HEK293 (cell line): ENCODE measurements around the gene ANKRD33B.

ENCODE experiments used
- CTCF ChIA-PET: fragments of 350-600 bp; formaldehyde crosslinking; extraction: SDS; loops from one replicate; lab custom pipeline; 2021; ENCODE audit warnings: antibody characterized with exemption; lab: Yijun Ruan, JAX
- POLR2A ChIA-PET: fragments of 300-600 bp; formaldehyde crosslinking; extraction: SDS; loops from one replicate; lab custom pipeline; 2020; ENCODE audit warnings: antibody characterized with exemption, inconsistent platforms; lab: Yijun Ruan, JAX
- H3K27ac ChIP-seq: fragments of 200-500 bp; sonication (Bioruptor generic); 2 replicates; pipeline ENCODE4 v1.5.1; 2014; ENCODE audit warnings: low read depth, low read length, control low read depth, inconsistent platforms; ENCODE audit errors: extremely low read depth
- H3K36me3 ChIP-seq, 2 experiments: fragments of 200-500 bp in 1 of 2; sonication (Bioruptor generic) in 1 of 2; 1 replicate in 1 of 2; 2 replicates in 1 of 2; pipeline ENCODE4 v1.5.1; 2014 to 2017; ENCODE audit warnings: inconsistent platforms in 2 of 2, low read length in 2 of 2; ENCODE audit not compliant: control insufficient read depth in 2 of 2, insufficient read depth in 1 of 2
- H3K4me1 ChIP-seq: fragments of 200-500 bp; sonication (Bioruptor generic); 2 replicates; pipeline ENCODE4 v1.5.1; 2014; ENCODE audit warnings: mild to moderate bottlenecking, low read length, inconsistent platforms; ENCODE audit not compliant: control insufficient read depth, insufficient read depth
- H3K4me3 ChIP-seq: 2 replicates; pipeline ENCODE4 v1.5.1; 2011; ENCODE audit warnings: low read depth, mild to moderate bottlenecking, control low read depth, low read length, moderate library complexity
- H3K9me3 ChIP-seq: fragments of 200-500 bp; sonication (Bioruptor generic); 2 replicates; pipeline ENCODE4 v1.5.1; 2014; ENCODE audit warnings: low read depth, low read length, inconsistent platforms; ENCODE audit not compliant: control insufficient read depth, insufficient read depth
- GLIS1 ChIP-seq: fragments of 450-650 bp; formaldehyde crosslinking; IDR thresholded peaks from 2 replicates; pipeline ENCODE4 v1.5.1; 2016; ENCODE audit warnings: missing biosample characterization, missing genetic modification characterization
- KLF9 ChIP-seq: fragments of 450-650 bp; formaldehyde crosslinking; IDR thresholded peaks from 2 replicates; pipeline ENCODE4 v1.5.1; 2016; ENCODE audit warnings: missing biosample characterization, missing genetic modification characterization, low read depth
- REPIN1 ChIP-seq: fragments of 450-650 bp; formaldehyde crosslinking; IDR thresholded peaks from 2 replicates; pipeline ENCODE4 v1.5.1; 2017; ENCODE audit warnings: missing biosample characterization, missing genetic modification characterization, low read depth
- YY2 ChIP-seq: fragments of 450-650 bp; formaldehyde crosslinking; IDR thresholded peaks from 2 replicates; pipeline ENCODE4 v1.5.1; 2016; ENCODE audit warnings: missing biosample characterization, missing genetic modification characterization
- ZEB2 ChIP-seq: fragments of 450-650 bp; formaldehyde crosslinking; IDR thresholded peaks from 2 replicates; pipeline ENCODE4 v1.5.1; 2016; ENCODE audit warnings: missing biosample characterization, missing genetic modification characterization
- ZNF48 ChIP-seq: fragments of 450-650 bp; formaldehyde crosslinking; IDR thresholded peaks from 2 replicates; pipeline ENCODE4 v1.5.1; 2016; ENCODE audit warnings: missing biosample characterization, missing genetic modification characterization
- ZNF548 ChIP-seq: fragments of 450-650 bp; formaldehyde crosslinking; IDR thresholded peaks from 2 replicates; pipeline ENCODE4 v1.5.1; 2016; ENCODE audit warnings: missing biosample characterization, missing genetic modification characterization
- ZNF610 ChIP-seq: fragments of 450-650 bp; formaldehyde crosslinking; IDR thresholded peaks from 2 replicates; pipeline ENCODE4 v1.5.1; 2016; ENCODE audit warnings: missing biosample characterization, missing genetic modification characterization, borderline replicate concordance
- ZNF707 ChIP-seq: fragments of 450-650 bp; formaldehyde crosslinking; IDR thresholded peaks from 2 replicates; pipeline ENCODE4 v1.5.1; 2016; ENCODE audit warnings: missing biosample characterization, missing genetic modification characterization
- ZNF747 ChIP-seq: fragments of 450-650 bp; formaldehyde crosslinking; IDR thresholded peaks from 2 replicates; pipeline ENCODE4 v1.5.1; 2016; ENCODE audit warnings: missing biosample characterization, missing genetic modification characterization
- ZNF768 ChIP-seq: fragments of 450-650 bp; formaldehyde crosslinking; IDR thresholded peaks from 2 replicates; pipeline ENCODE4 v1.5.1; 2018; ENCODE audit warnings: missing biosample characterization, mild to moderate bottlenecking, missing genetic modification characterization
- TF ChIP-seq, protein P1 (sequence below): fragments of 450-650 bp; formaldehyde crosslinking; IDR thresholded peaks from 2 replicates; pipeline ENCODE4 v1.5.1; 2016; ENCODE audit warnings: missing biosample characterization, missing genetic modification characterization
- TF ChIP-seq, protein P2 (sequence below): fragments of 450-650 bp; formaldehyde crosslinking; IDR thresholded peaks from 2 replicates; pipeline ENCODE4 v1.5.1; 2016; ENCODE audit warnings: missing biosample characterization, missing genetic modification characterization, low read depth
- TF ChIP-seq, protein P3 (sequence below): fragments of 450-650 bp; formaldehyde crosslinking; IDR thresholded peaks from 2 replicates; pipeline ENCODE4 v1.5.1; 2016; ENCODE audit warnings: missing biosample characterization, missing genetic modification characterization
- TF ChIP-seq, protein P4 (sequence below): fragments of 450-650 bp; formaldehyde crosslinking; IDR thresholded peaks from 2 replicates; pipeline ENCODE4 v1.5.1; 2016; ENCODE audit warnings: missing biosample characterization, missing genetic modification characterization

Gene ANKRD33B

DNA sequence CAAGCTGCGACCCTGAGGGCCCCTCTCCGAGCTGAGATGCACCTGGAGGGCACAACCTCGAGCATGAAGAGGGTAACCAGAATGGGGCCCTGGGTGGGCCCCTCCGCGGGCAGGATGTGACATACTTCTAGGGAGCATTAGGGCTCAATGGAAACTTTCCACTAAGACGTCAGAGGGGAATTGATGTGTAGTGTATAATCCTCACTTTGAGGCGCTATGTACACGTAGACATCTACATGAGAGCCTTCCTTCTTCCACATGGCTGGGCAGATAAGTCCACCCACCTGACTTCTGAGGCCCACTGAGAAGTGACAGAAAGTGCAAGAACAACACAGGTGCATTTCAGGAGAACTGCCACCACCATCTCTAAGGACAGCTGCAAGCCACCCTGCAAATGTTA, 136.1 kb downstream of the ANKRD33B start:
- Histone ChIP-seq H3K4me1 (no peaks in the 10 kb centered on the region), H3K36me3 (no peaks in the 10 kb centered on the region), H3K4me3 (no peak overlapping the region), H3K9me3 (no peaks in the 10 kb centered on the region), H3K27ac (no peak overlapping the region)
- CTCF ChIA-PET: interaction anchor here (0.6 to 2.8 kb wide), 4 partner anchors 10 to 160 kb away, joined by 3 to 14 read pairs (median 4); no protein-coding TSS in a partner anchor
- POLR2A ChIA-PET: no interaction called here
- TF ChIP-seq ZNF610 (tag by site-specific recombination): no peak
- TF ChIP-seq, protein P1, sequence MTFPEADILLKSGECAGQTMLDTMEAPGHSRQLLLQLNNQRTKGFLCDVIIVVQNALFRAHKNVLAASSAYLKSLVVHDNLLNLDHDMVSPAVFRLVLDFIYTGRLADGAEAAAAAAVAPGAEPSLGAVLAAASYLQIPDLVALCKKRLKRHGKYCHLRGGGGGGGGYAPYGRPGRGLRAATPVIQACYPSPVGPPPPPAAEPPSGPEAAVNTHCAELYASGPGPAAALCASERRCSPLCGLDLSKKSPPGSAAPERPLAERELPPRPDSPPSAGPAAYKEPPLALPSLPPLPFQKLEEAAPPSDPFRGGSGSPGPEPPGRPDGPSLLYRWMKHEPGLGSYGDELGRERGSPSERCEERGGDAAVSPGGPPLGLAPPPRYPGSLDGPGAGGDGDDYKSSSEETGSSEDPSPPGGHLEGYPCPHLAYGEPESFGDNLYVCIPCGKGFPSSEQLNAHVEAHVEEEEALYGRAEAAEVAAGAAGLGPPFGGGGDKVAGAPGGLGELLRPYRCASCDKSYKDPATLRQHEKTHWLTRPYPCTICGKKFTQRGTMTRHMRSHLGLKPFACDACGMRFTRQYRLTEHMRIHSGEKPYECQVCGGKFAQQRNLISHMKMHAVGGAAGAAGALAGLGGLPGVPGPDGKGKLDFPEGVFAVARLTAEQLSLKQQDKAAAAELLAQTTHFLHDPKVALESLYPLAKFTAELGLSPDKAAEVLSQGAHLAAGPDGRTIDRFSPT (tag by site-specific recombination): no peak
- TF ChIP-seq, protein P2, sequence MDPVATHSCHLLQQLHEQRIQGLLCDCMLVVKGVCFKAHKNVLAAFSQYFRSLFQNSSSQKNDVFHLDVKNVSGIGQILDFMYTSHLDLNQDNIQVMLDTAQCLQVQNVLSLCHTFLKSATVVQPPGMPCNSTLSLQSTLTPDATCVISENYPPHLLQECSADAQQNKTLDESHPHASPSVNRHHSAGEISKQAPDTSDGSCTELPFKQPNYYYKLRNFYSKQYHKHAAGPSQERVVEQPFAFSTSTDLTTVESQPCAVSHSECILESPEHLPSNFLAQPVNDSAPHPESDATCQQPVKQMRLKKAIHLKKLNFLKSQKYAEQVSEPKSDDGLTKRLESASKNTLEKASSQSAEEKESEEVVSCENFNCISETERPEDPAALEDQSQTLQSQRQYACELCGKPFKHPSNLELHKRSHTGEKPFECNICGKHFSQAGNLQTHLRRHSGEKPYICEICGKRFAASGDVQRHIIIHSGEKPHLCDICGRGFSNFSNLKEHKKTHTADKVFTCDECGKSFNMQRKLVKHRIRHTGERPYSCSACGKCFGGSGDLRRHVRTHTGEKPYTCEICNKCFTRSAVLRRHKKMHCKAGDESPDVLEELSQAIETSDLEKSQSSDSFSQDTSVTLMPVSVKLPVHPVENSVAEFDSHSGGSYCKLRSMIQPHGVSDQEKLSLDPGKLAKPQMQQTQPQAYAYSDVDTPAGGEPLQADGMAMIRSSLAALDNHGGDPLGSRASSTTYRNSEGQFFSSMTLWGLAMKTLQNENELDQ (tag by site-specific recombination): no peak
- no peak for TF ChIP-seq GLIS1
- no peak for TF ChIP-seq ZNF768 (tag by site-specific recombination)
- no peak for TF ChIP-seq ZNF707
- no peak for TF ChIP-seq ZNF48 (tag by site-specific recombination)
- TF ChIP-seq, protein P3, sequence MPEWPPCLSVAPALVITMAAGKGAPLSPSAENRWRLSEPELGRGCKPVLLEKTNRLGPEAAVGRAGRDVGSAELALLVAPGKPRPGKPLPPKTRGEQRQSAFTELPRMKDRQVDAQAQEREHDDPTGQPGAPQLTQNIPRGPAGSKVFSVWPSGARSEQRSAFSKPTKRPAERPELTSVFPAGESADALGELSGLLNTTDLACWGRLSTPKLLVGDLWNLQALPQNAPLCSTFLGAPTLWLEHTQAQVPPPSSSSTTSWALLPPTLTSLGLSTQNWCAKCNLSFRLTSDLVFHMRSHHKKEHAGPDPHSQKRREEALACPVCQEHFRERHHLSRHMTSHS (tag by site-specific recombination): no peak
- no peak for TF ChIP-seq KLF9 (tag by site-specific recombination)
- no peak for TF ChIP-seq ZNF548
- no peak for TF ChIP-seq REPIN1 (tag by site-specific recombination)
- no peak for TF ChIP-seq ZNF747 (tag by site-specific recombination)
- TF ChIP-seq ZEB2 (tag by site-specific recombination): no peak
- TF ChIP-seq, protein P4, sequence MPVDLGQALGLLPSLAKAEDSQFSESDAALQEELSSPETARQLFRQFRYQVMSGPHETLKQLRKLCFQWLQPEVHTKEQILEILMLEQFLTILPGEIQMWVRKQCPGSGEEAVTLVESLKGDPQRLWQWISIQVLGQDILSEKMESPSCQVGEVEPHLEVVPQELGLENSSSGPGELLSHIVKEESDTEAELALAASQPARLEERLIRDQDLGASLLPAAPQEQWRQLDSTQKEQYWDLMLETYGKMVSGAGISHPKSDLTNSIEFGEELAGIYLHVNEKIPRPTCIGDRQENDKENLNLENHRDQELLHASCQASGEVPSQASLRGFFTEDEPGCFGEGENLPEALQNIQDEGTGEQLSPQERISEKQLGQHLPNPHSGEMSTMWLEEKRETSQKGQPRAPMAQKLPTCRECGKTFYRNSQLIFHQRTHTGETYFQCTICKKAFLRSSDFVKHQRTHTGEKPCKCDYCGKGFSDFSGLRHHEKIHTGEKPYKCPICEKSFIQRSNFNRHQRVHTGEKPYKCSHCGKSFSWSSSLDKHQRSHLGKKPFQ: no peak
- no peak for TF ChIP-seq YY2

DNA sequence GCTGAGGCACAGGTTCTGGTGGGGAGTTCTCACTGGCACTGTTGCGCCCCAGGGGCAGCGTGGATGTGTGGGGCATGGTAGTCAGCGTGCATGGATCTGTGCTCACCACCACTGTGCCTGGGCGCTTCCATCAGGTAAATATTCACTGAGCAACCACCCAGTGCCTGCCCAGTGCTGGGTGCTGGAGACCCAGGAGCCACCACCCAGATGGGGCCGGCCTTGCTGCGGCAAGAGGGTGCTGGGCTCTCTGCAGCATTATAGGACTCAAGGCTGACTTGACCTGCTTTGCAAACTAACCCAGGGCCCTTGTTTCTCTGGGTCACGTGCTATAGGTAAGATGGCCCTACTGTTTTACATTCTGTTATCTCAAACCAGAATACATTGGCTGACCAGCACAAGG, 136.6 kb downstream of the ANKRD33B start:
- ChIA-PET CTCF (interaction anchor here (0.7 to 2.5 kb wide), 5 partner anchors 9 to 160 kb away, joined by 3 to 12 read pairs (median 3); no protein-coding TSS in a partner anchor), POLR2A (no interaction called here)
- no peaks in the 10 kb centered on the region for H3K4me1 ChIP-seq
- TF ChIP-seq, protein P4: no peak
- H3K9me3 ChIP-seq: no peaks in the 10 kb centered on the region
- H3K4me3 ChIP-seq: no peak overlapping the region
- H3K27ac ChIP-seq: no peak overlapping the region
- no peaks in the 10 kb centered on the region for H3K36me3 ChIP-seq
